ENCODE data around the gene SLITRK3. TPM values are rescaled to one million over a fixed set of nuclear protein-coding genes. Genes with fewer than 3 reads are reported as not detected.

The SLITRK3 gene
- total RNA-seq, 2 donors from 2014 or later: 0.29 to 1.2 TPM

Other genes with a start within 250 kb of the SLITRK3 start
- under 1 TPM in 1 of 2 donors, not detected in 1; 0.14 TPM for gene SI, start 117.9 kb downstream of the SLITRK3 start, total RNA-seq